K562 (cell line): ENCODE data around the gene ARF1. TPM values are rescaled to one million over a fixed set of nuclear protein-coding genes. Genes with fewer than 3 reads are reported as not detected.

Experiments
- BCOR ChIP-seq: fragments of 450-650 bp; IDR thresholded peaks from 2 replicates; pipeline ENCODE4 v1.6.1; 2016
- DDX20 ChIP-seq: fragments of 450-650 bp; IDR thresholded peaks from 2 replicates; pipeline ENCODE4 v1.6.1; 2016; ENCODE audit warnings: missing genetic modification characterization, low read depth, mild to moderate bottlenecking, missing compliant biosample characterization, moderate library complexity
- RBFOX2 ChIP-seq: fragments of 200-400 bp; formaldehyde crosslinking; IDR thresholded peaks from 2 replicates; pipeline ENCODE4 v1.6.1; 2017; ENCODE audit warnings: low read depth, mild to moderate bottlenecking, low read length, moderate library complexity
- RFX1 ChIP-seq: fragments of 450-650 bp; IDR thresholded peaks from 2 replicates; pipeline ENCODE4 v1.6.1; 2016; ENCODE audit warnings: mild to moderate bottlenecking, moderate library complexity
- ZBED1 ChIP-seq: IDR thresholded peaks from 2 replicates; pipeline ENCODE4 v1.6.1; 2014
- polyA plus RNA-seq, 8 experiments: library from polyadenylated mRNA; depleted of rRNA in 4 of 8; stranded (reverse) in 5 of 8; unstranded in 3 of 8; fragments of >200 nt; fragmentation: Nextera tagmentation in 2 of 8; fragmentation: Illumina TruSeq in 1 of 8; extraction: Ambion mirVana in 2 of 8; extraction: Trizol in 1 of 8; gene quantifications; 2 replicates each; pipeline versions ENCODE4 v1.2.1 to v1.2.3, GENCODE V29; 2011 to 2014; ENCODE audit warnings: inconsistent platforms in 1 of 8, missing spikeins in 1 of 8
- total RNA-seq, 7 experiments: library from RNA; depleted of rRNA in 6 of 7; stranded (reverse); fragments of >200 nt in 6 of 7; fragmentation: Illumina TruSeq in 2 of 7; extraction: Trizol in 2 of 7; gene quantifications; 2 replicates each; pipeline versions ENCODE4 v1.2.1 to v1.2.3, GENCODE V29; 2011 to 2021; ENCODE audit warnings: low replicate concordance in 1 of 7
- TF ChIP-seq, protein P1 (sequence below), 2 experiments: fragments of 450-650 bp in 1 of 2; sonication (generic) in 1 of 2; formaldehyde crosslinking in 1 of 2; IDR thresholded peaks; 2 replicates each; pipeline versions ENCODE4 v1.7.1 to v1.9.0; 2016 to 2022; ENCODE audit warnings: inconsistent platforms in 1 of 2, mild to moderate bottlenecking in 1 of 2, missing genetic modification reagents in 1 of 2

Gene ARF1
- total and polyA plus RNA-seq, 9 of the 15 experiments (the other 6 are each of a cell fraction or from before 2014, with no cell fraction given) = 69.8 to 593 (median 325) TPM

DNA sequence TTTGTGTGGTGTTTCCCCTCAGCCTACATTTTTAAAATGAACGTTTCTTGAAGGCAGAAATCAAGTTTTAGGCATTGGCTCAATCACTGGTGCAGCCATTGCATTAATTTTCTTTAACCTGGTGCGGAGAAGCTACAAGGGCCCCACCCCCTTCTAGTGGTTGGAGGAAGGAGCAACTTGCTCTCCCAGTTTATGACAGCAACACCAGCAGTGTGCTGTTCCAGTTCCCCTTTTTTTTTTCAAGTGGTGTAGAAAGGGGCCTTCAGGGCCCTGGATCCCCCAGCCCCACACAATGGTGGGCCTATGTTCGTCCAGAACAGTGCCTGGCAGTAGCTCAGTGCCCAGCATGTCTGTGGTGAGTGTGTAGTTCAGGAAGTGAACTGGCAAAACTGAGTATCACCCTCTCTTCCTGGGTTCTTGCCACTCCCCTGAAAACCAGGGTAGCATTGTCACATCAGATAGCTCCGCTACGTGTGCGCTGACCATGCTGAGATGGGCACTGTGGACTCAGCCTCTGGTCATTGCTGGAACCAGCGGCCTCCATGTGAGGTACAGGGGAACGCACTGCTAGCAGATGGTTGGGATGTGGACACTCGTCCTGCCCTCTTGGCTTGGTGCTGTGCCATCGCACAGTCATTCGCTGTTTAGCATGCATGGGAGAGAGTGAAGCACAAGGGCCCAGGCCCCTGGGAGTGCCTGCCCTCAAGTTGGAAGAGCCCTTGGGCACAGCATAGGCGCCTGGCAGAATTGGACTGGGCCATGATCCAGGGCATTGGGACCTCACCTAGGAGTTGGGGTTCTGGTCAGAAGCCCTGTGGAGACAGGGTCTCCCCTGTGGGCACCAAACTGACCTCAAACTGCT is 7.2 kb downstream of the ARF1 start (continued):
- TF ChIP-seq, protein P1, sequence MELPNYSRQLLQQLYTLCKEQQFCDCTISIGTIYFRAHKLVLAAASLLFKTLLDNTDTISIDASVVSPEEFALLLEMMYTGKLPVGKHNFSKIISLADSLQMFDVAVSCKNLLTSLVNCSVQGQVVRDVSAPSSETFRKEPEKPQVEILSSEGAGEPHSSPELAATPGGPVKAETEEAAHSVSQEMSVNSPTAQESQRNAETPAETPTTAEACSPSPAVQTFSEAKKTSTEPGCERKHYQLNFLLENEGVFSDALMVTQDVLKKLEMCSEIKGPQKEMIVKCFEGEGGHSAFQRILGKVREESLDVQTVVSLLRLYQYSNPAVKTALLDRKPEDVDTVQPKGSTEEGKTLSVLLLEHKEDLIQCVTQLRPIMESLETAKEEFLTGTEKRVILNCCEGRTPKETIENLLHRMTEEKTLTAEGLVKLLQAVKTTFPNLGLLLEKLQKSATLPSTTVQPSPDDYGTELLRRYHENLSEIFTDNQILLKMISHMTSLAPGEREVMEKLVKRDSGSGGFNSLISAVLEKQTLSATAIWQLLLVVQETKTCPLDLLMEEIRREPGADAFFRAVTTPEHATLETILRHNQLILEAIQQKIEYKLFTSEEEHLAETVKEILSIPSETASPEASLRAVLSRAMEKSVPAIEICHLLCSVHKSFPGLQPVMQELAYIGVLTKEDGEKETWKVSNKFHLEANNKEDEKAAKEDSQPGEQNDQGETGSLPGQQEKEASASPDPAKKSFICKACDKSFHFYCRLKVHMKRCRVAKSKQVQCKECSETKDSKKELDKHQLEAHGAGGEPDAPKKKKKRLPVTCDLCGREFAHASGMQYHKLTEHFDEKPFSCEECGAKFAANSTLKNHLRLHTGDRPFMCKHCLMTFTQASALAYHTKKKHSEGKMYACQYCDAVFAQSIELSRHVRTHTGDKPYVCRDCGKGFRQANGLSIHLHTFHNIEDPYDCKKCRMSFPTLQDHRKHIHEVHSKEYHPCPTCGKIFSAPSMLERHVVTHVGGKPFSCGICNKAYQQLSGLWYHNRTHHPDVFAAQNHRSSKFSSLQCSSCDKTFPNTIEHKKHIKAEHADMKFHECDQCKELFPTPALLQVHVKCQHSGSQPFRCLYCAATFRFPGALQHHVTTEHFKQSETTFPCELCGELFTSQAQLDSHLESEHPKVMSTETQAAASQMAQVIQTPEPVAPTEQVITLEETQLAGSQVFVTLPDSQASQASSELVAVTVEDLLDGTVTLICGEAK (IDR thresholded peaks at IDR 0.05) = no peak
- TF ChIP-seq, protein P1 (CRISPR knock-in tag; IDR thresholded peaks at IDR 0.05) = no peak
- TF ChIP-seq RBFOX2 (peak; percentile 59; the same call in 1 of the 2 replicates), ZBED1 (no peak), RFX1 (no peak), DDX20 (tag) (no peak), BCOR (no peak)
